A549 (cell line): ENCODE measurements around the gene RADIL. TPM values are rescaled to one million over a fixed set of nuclear protein-coding genes. Genes with fewer than 3 reads are reported as not detected.
A peak's percentile ranks its signal among the peaks of the same experiment; 100 is the strongest.

Experiments used
- ATAC-seq, 2 experiments: fragments of 200-7000 bp in 1 of 2; fragments of >200 bp in 1 of 2; cut with Nextera tagmentation in 1 of 2; cut with Tn5 transposase in 1 of 2; 3 replicates each; pipeline versions ENCODE4 v1.8.0 to v1.9.1; 2018 to 2020; ENCODE audit warnings: mild to moderate bottlenecking in 1 of 2, moderate library complexity in 1 of 2
- CTCF ChIA-PET: fragments of 300-600 bp; sonication (Branson Sonifier 250); formaldehyde crosslinking; extraction: SDS; loops from one replicate; lab custom pipeline; 2021; ENCODE audit warnings: antibody characterized with exemption, inconsistent platforms; lab: Yijun Ruan, JAX
- POLR2A ChIA-PET: fragments of 350-600 bp; formaldehyde crosslinking; extraction: SDS; loops from one replicate; lab custom pipeline; 2021; ENCODE audit warnings: antibody characterized with exemption, inconsistent platforms; lab: Yijun Ruan, JAX
- DNase-seq, 2 experiments: peaks; one replicate each; pipeline versions ENCODE4 v3.0.0 to v3.0.0-alpha.2; 2011 to 2016; ENCODE audit warnings: low read depth in 1 of 2, low spot score in 1 of 2
- FAIRE-seq: peaks from 2 replicates; lab custom pipeline; 2011; peaks lifted over from hg19 to GRCh38; lab: Jason Lieb, UNC
- H3K27ac ChIP-seq, 2 experiments: fragments of >200 bp; sonication (Bioruptor Twin); formaldehyde crosslinking; 3 replicates each; pipeline ENCODE4 v1.5.1; 2016 to 2017
- H3K4me1 ChIP-seq: fragments of >200 bp; sonication (Bioruptor Twin); formaldehyde crosslinking; 3 replicates; pipeline ENCODE4 v1.6.1; 2016
- H3K4me2 ChIP-seq: fragments of >200 bp; sonication (Bioruptor Twin); formaldehyde crosslinking; 3 replicates; pipeline ENCODE4 v1.6.1; 2016
- H3K4me3 ChIP-seq: fragments of >200 bp; sonication (Bioruptor Twin); formaldehyde crosslinking; 3 replicates; pipeline ENCODE4 v1.5.1; 2016
- H3K9me3 ChIP-seq: fragments of >200 bp; sonication (Bioruptor Twin); formaldehyde crosslinking; 3 replicates; pipeline ENCODE4 v1.6.1; 2016
- CEBPB ChIP-seq, 2 experiments: fragments of >200 bp in 1 of 2; sonication (Bioruptor Twin) in 1 of 2; formaldehyde crosslinking in 1 of 2; IDR thresholded peaks; 2 replicates each; pipeline ENCODE4 v1.6.1; 2012 to 2016
- CHD4 ChIP-seq: fragments of 200-600 bp; sonication (generic); IDR thresholded peaks from 2 replicates; pipeline ENCODE4 v1.6.1; 2016; ENCODE audit warnings: antibody characterized with exemption, mild to moderate bottlenecking, borderline replicate concordance
- EHF ChIP-seq: fragments of 250-450 bp; sonication (Bioruptor Pico); IDR thresholded peaks from 2 replicates; pipeline ENCODE4 v1.5.0; 2020; ENCODE audit warnings: mild to moderate bottlenecking
- EHMT2 ChIP-seq: fragments of 200-600 bp; sonication (generic); IDR thresholded peaks from 2 replicates; pipeline ENCODE4 v1.6.1; 2016; ENCODE audit warnings: antibody characterized with exemption, low read depth, mild to moderate bottlenecking, moderate library complexity
- FOSB ChIP-seq: fragments of 250-450 bp; sonication (Bioruptor Pico); IDR thresholded peaks from 2 replicates; pipeline ENCODE4 v1.5.0; 2020; ENCODE audit warnings: mild to moderate bottlenecking, moderate library complexity
- FOXS1 ChIP-seq: fragments of 250-450 bp; sonication (Bioruptor Pico); IDR thresholded peaks from 2 replicates; pipeline ENCODE4 v1.5.0; 2020; ENCODE audit warnings: mild to moderate bottlenecking, moderate library complexity
- GATA3 ChIP-seq: IDR thresholded peaks from 2 replicates; pipeline ENCODE4 v1.6.1; 2012; ENCODE audit warnings: borderline replicate concordance
- HEYL ChIP-seq: fragments of 250-450 bp; sonication (Bioruptor Pico); IDR thresholded peaks from 2 replicates; pipeline ENCODE4 v1.8.0; 2021; ENCODE audit warnings: mild to moderate bottlenecking, moderate library complexity
- HMGXB4 ChIP-seq: fragments of 250-450 bp; sonication (Bioruptor Pico); IDR thresholded peaks from 2 replicates; pipeline ENCODE4 v1.5.0; 2021; ENCODE audit warnings: mild to moderate bottlenecking, moderate library complexity, borderline replicate concordance
- JUN ChIP-seq, 2 experiments: fragments of >200 bp; sonication (Bioruptor Twin); formaldehyde crosslinking; IDR thresholded peaks; 2 replicates in 1 of 2; 3 replicates in 1 of 2; pipeline ENCODE4 v1.6.1; 2016 to 2017
- JUNB ChIP-seq: fragments of >200 bp; sonication (Bioruptor Twin); formaldehyde crosslinking; IDR thresholded peaks from 2 replicates; pipeline ENCODE4 v1.6.1; 2016
- KDM1A ChIP-seq: fragments of 200-600 bp; sonication (generic); IDR thresholded peaks from 2 replicates; pipeline ENCODE4 v1.6.1; 2016; ENCODE audit warnings: low read depth, mild to moderate bottlenecking
- NPAS2 ChIP-seq: fragments of 250-450 bp; sonication (Bioruptor Pico); IDR thresholded peaks from 2 replicates; pipeline ENCODE4 v1.8.0; 2022; ENCODE audit warnings: mild to moderate bottlenecking, moderate library complexity, borderline replicate concordance
- PHF8 ChIP-seq: fragments of 200-600 bp; sonication (generic); IDR thresholded peaks from 2 replicates; pipeline ENCODE4 v1.6.1; 2016; ENCODE audit warnings: low read depth, mild to moderate bottlenecking, antibody characterized with exemption, moderate library complexity, borderline replicate concordance
- POLR2A ChIP-seq: IDR thresholded peaks from 2 replicates; pipeline ENCODE4 v1.6.1; 2012; ENCODE audit warnings: mild to moderate bottlenecking, low read length
- RAD21 ChIP-seq, 2 experiments: fragments of >200 bp in 1 of 2; sonication (Bioruptor Twin) in 1 of 2; formaldehyde crosslinking in 1 of 2; IDR thresholded peaks in 1 of 2; conservative IDR thresholded peaks in 1 of 2; 2 replicates in 1 of 2; 3 replicates in 1 of 2; pipeline ENCODE4 v1.6.1; 2012 to 2018; ENCODE audit warnings: inconsistent platforms in 1 of 2
- RARB ChIP-seq: fragments of 250-450 bp; sonication (Bioruptor Pico); IDR thresholded peaks from 2 replicates; pipeline ENCODE4 v1.8.0; 2021; ENCODE audit warnings: mild to moderate bottlenecking, moderate library complexity
- RNF2 ChIP-seq: fragments of 200-600 bp; sonication (generic); IDR thresholded peaks from 2 replicates; pipeline ENCODE4 v1.6.1; 2016; ENCODE audit warnings: low read depth, mild to moderate bottlenecking, antibody characterized with exemption, moderate library complexity, borderline replicate concordance
- SMC3 ChIP-seq: fragments of >200 bp; sonication (Bioruptor Twin); formaldehyde crosslinking; IDR thresholded peaks from 3 replicates; pipeline ENCODE4 v1.6.1; 2018; ENCODE audit warnings: inconsistent platforms
- TP53 ChIP-seq: fragments of 250-450 bp; sonication (Bioruptor Pico); IDR thresholded peaks from 2 replicates; pipeline ENCODE4 v1.5.0; 2021; ENCODE audit warnings: mild to moderate bottlenecking, moderate library complexity
- WGBS: methylation state at CpG from one replicate; pipeline ENCODE4 v1.1.6; 2017; ENCODE audit errors: missing lambda C conversion rate; 5-methylcytosine and 5-hydroxymethylcytosine counted together
- polyA plus RNA-seq, 4 experiments: library from polyadenylated mRNA; depleted of rRNA in 3 of 4; stranded (reverse); fragments of >200 nt; fragmentation: RNase III in 1 of 4; extraction: RNeasy Plus Mini Kit Qiagen cat#74134 plus additional on column Dnase treatment in 1 of 4; gene quantifications; 2 replicates in 3 of 4; 3 replicates in 1 of 4; pipeline ENCODE4 v1.2.3, GENCODE V29; 2011 to 2017

The RADIL gene
- polyA plus RNA-seq, 2 of the 4 experiments (the other 2 are of a cell fraction), result 1.0 to 1.1 TPM

- TF ChIP-seq FOSB (no peak), GATA3 (no peak)
Measured at GRCh38 chr7:4808026-4808425, 75.5 kb downstream of the RADIL start (continued).

- Histone ChIP-seq H3K4me1 (no peaks in the 10 kb centered on the region), H3K9me3 (no peaks in the 10 kb centered on the region), H3K4me3 (no peak overlapping the region), H3K4me2 (no peak overlapping the region), H3K27ac (no peak overlapping the region)
- TF ChIP-seq PHF8, result no peak
- no peak for TF ChIP-seq EHF (CRISPR knock-in tag)
- no peak for TF ChIP-seq CEBPB (IDR thresholded peaks at IDR 0.05)
- no peak for TF ChIP-seq KDM1A
- no peak for TF ChIP-seq JUNB
- no peak for TF ChIP-seq SMC3
- DNase-seq (no peak), ATAC-seq (no peak), FAIRE-seq (no peak)
- POLR2A ChIA-PET, result no interaction called here
- WGBS, result no CpG with 5 or more reads among the region's 5 CpGs
- CTCF ChIA-PET, result interaction anchor here (0.6 to 0.9 kb wide), 2 partner anchors 9 to 215 kb away, joined by 3 read pairs; no protein-coding TSS in a partner anchor
Measured at GRCh38 chr7:4807598-4808016, 75.9 kb downstream of the RADIL start.

- no peaks in the 10 kb centered on the region for H3K4me1 ChIP-seq
- no peak for DNase-seq
- TF ChIP-seq HMGXB4 (CRISPR knock-in tag) (no peak), HEYL (CRISPR knock-in tag) (no peak), TP53 (CRISPR knock-in tag) (no peak), RARB (no peak), FOXS1 (CRISPR knock-in tag) (no peak), JUN (IDR thresholded peaks at IDR 0.05) (no peak), POLR2A (no peak), SMC3 (no peak)
- TF ChIP-seq, all 56 proteins: peak for 0
- H3K27ac ChIP-seq, result no peak overlapping the region
- ATAC-seq (peak; percentile 31 to 33; a peak in 4 of 6 replicates), FAIRE-seq (no peak)
- no peak overlapping the region for H3K4me2 ChIP-seq
- WGBS, result 72% methylated on average over 16 of the region's 17 CpGs
- ChIA-PET POLR2A (no interaction called here), CTCF (interaction anchor here (0.6 to 1.6 kb wide), 4 partner anchors 9 to 215 kb away, joined by 3 to 6 read pairs (median 4); no protein-coding TSS in a partner anchor)
- H3K9me3 ChIP-seq, result no peaks in the 10 kb centered on the region
- no peak overlapping the region for H3K4me3 ChIP-seq
Measured at GRCh38 chr7:4806983-4807597, 76.4 kb downstream of the RADIL start.

GRCh38 chr7:4805984-4806300 is 77.6 kb downstream of the RADIL start:
- CTCF ChIA-PET, result interaction anchor here (0.6 to 1.6 kb wide), 6 partner anchors 7 to 369 kb away, joined by 3 to 6 read pairs (median 4); partner anchors contain the start of gene RADIL
- WGBS, result 79% methylated on average over 8 of the region's 8 CpGs
- Histone ChIP-seq H3K4me1 (no peaks in the 10 kb centered on the region), H3K27ac (no peak overlapping the region), H3K4me2 (no peak overlapping the region), H3K9me3 (no peaks in the 10 kb centered on the region), H3K4me3 (no peak overlapping the region)
- FAIRE-seq (no peak), DNase-seq (no peak), ATAC-seq (no peak)
- no peak for TF ChIP-seq RNF2
- TF ChIP-seq FOSB, result no peak
- no peak for TF ChIP-seq EHMT2
- TF ChIP-seq TP53 (CRISPR knock-in tag), result no peak
- TF ChIP-seq NPAS2 (CRISPR knock-in tag), result no peak
- TF ChIP-seq CHD4, result no peak
- no peak for TF ChIP-seq RAD21 (conservative IDR thresholded peaks at IDR 0.05 in 1 of 2, IDR thresholded peaks at IDR 0.05 in 1 of 2)
- no peak for TF ChIP-seq JUN (IDR thresholded peaks at IDR 0.05)
- POLR2A ChIA-PET, result no interaction called here
